HG03045 (cell line): ENCODE results near the gene DALRD3.

ENCODE experiments used
- ATAC-seq: cut with Tn5 transposase; IDR thresholded peaks from one replicate; pipeline ENCODE4 v1.9.1; 2021; ENCODE audit warnings: mild to moderate bottlenecking, moderate library complexity; ENCODE audit not compliant: unreplicated experiment

Gene DALRD3

GRCh38 chr3:48982686-48983085 lies 35.7 kb downstream of the DALRD3 start:
- ATAC-seq, result no peak

GRCh38 chr3:48982016-48982415 lies 36.4 kb downstream of the DALRD3 start:
- no peak for ATAC-seq

DNA sequence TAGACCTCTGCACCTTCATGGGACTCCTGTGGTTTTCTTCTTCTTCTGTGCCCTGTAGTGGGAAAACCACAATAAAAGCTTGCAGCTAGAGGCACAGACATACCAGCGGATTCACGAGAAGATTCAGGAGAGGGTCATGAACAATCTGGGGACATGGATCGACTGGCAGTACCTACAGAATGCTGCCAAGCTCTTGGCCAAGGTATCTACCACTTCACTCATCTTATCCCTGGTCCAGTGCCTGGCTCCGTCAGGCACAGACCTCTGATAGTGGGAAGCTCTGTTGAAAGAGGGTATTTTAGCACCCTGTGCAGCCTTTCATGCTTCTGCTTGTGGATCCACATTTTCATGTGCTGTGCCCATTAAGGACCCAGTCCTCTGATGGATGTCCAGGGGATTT lies 38.1 kb downstream of the DALRD3 start:
- no peak for ATAC-seq

GRCh38 chr3:48979451-48979850 lies 38.9 kb downstream of the DALRD3 start:
- ATAC-seq, result no peak

- no peak for ATAC-seq
Measured at GRCh38 chr3:48974076-48974864, 44.1 kb downstream of the DALRD3 start.

GRCh38 chr3:48970586-48970985 lies 47.8 kb downstream of the DALRD3 start:
- no peak for ATAC-seq

DNA sequence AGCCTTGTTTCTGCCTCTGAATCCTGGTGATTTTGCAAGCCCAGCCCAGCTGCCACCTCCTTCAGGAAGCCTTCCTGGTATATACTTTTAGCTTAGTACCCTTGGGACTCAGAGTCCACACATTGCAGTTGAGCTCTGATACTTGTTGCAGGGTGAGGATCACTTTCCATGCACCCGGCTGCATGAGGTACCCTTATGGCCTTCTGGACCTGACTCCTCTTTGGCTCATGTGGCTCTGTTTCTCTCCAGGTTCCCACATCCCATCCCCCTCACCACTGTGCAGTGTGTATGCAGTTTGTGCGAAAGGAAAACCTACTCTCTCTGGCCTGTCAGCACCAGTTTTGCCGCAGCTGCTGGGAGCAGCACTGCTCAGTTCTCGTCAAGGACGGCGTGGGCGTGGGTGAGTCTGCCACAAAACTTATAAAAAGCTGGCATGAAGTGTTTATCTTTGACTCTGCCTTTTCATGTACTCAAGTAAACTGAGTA lies 51.5 kb downstream of the DALRD3 start:
- ATAC-seq, result no peak

DNA sequence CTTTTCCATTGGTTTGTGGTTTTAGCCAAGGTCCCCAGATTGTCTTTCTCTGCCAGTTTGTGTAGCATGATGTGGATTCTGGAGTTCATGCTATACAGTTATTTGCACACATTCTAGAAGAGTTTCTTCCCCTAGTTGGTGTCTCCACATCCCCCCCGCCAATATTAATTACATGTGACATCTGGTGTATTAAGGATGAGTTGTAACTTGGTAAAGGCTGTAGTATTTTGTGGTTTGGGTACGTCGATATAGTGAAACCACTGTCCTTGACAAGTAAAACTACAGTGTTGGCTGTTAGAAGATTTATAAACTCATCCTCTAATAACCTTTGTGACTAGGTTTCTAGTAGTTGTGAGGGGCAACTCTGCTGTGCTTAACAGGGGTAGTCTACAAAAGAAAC lies 52.0 kb downstream of the DALRD3 start:
- no peak for ATAC-seq
